ENCODE measurements around the gene TMEM127.

- no peak for TF ChIP-seq EZH2 (IDR thresholded peaks at IDR 0.05; ENCODE audit: borderline replicate concordance, low read depth, low read length, poor library complexity, severe bottlenecking)
- TF ChIP-seq CTCF (conservative IDR thresholded peaks at IDR 0.05; ENCODE audit: low read depth, low read length) = no peak
Measured at GRCh38 chr2:96273763-96274162, 8.0 kb upstream of the TMEM127 start.
